Nephron progenitor cell (in vitro differentiated cells): ENCODE results near the gene ARHGAP32.

ENCODE experiments used
- DNase-seq: peaks from one replicate; pipeline ENCODE4 v3.0.0; 2021
- H3K27ac Mint-ChIP-seq: 2 replicates; pipeline ENCODE4 v1.8.0; 2021; ENCODE audit warnings: mild to moderate bottlenecking, moderate library complexity, mixed read lengths
- H3K27me3 Mint-ChIP-seq: 2 replicates; pipeline ENCODE4 v1.8.0; 2021; ENCODE audit warnings: mild to moderate bottlenecking, low read depth, mixed read lengths; ENCODE audit not compliant: poor library complexity
- H3K36me3 Mint-ChIP-seq: 2 replicates; pipeline ENCODE4 v1.8.0; 2021; ENCODE audit warnings: low read depth, mixed read lengths
- H3K4me1 Mint-ChIP-seq: 2 replicates; pipeline ENCODE4 v1.8.0; 2021; ENCODE audit warnings: mixed read lengths
- H3K4me3 Mint-ChIP-seq: 2 replicates; pipeline ENCODE4 v1.8.0; 2021; ENCODE audit warnings: mild to moderate bottlenecking, moderate library complexity, mixed read lengths
- H3K9me3 Mint-ChIP-seq: 2 replicates; pipeline ENCODE4 v1.8.0; 2021; ENCODE audit warnings: mild to moderate bottlenecking, moderate library complexity, mixed read lengths
- TF ChIP-seq, protein P1 (sequence below): fragments of 200-600 bp; sonication (generic); IDR thresholded peaks from 2 replicates; pipeline ENCODE4 v1.5.0; 2021; ENCODE audit warnings: antibody characterized with exemption

Gene ARHGAP32

DNA sequence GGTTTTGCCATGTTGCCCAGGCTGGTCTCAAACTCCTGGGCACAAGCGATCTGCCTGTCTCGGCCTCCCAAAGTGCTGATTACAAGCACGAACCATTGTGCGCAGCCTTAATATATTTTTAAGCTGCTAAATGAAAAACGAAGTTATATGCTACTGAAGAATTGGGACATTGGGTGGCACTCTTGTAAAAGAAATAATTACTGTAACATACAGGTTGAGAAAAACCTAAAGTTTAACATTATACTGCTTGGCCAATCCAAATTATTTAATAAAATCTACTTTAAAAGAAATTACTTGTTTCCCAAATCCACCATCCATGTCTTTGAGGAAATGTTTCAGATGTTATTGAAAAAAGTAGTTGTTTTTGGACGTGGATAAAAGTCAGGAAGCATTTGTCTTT lies 37.9 kb upstream of the ARHGAP32 start:
- Mint-ChIP-seq H3K4me3 (no peak overlapping the region), H3K9me3 (peaks cover 46% of the 10 kb centered on the region), H3K27ac (no peak overlapping the region), H3K27me3 (no peaks in the 10 kb centered on the region), H3K4me1 (no peaks in the 10 kb centered on the region), H3K36me3 (peaks cover 50% of the 10 kb centered on the region)
- TF ChIP-seq, protein P1, sequence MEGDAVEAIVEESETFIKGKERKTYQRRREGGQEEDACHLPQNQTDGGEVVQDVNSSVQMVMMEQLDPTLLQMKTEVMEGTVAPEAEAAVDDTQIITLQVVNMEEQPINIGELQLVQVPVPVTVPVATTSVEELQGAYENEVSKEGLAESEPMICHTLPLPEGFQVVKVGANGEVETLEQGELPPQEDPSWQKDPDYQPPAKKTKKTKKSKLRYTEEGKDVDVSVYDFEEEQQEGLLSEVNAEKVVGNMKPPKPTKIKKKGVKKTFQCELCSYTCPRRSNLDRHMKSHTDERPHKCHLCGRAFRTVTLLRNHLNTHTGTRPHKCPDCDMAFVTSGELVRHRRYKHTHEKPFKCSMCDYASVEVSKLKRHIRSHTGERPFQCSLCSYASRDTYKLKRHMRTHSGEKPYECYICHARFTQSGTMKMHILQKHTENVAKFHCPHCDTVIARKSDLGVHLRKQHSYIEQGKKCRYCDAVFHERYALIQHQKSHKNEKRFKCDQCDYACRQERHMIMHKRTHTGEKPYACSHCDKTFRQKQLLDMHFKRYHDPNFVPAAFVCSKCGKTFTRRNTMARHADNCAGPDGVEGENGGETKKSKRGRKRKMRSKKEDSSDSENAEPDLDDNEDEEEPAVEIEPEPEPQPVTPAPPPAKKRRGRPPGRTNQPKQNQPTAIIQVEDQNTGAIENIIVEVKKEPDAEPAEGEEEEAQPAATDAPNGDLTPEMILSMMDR: no peak
- DNase-seq: no peak

DNA sequence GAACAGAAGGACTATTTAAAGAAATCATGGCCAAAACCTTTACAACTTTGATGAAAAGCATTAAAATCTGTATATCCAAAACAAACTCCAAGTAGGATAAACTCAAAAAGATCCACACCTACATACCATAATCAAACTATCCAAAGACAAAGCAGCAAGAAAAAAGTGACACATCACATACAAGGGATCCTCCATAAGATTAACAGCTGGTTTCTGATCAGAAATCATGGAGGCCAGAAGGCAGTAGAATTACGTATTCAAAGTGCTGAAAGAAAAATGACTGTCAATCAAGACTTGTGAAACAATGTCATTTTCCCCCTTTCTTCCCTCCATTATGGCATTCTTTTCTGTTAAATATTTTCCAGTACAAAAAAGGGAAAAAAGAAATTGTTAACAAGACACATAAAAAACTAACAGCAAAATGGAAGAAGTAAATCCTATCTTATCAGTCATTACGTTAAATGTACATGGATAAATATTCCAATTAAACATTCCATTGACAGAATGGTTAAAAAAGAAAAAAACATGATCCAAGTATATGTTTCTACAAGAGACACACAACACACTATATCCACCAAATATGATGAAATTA lies 34.2 kb upstream of the ARHGAP32 start:
- Mint-ChIP-seq H3K4me1 (no peaks in the 10 kb centered on the region), H3K27ac (no peak overlapping the region), H3K36me3 (peaks cover 44% of the 10 kb centered on the region), H3K4me3 (no peak overlapping the region), H3K9me3 (peaks cover 39% of the 10 kb centered on the region), H3K27me3 (no peaks in the 10 kb centered on the region)
- DNase-seq: no peak
- TF ChIP-seq, protein P1: no peak

GRCh38 chr11:129225190-129225589 lies 33.1 kb upstream of the ARHGAP32 start:
- Mint-ChIP-seq H3K9me3 (peaks cover 39% of the 10 kb centered on the region), H3K27ac (no peak overlapping the region), H3K4me1 (peaks cover 1% of the 10 kb centered on the region), H3K27me3 (no peaks in the 10 kb centered on the region), H3K4me3 (no peak overlapping the region), H3K36me3 (peaks cover 44% of the 10 kb centered on the region)
- TF ChIP-seq, protein P1: no peak
- no peak for DNase-seq

DNA sequence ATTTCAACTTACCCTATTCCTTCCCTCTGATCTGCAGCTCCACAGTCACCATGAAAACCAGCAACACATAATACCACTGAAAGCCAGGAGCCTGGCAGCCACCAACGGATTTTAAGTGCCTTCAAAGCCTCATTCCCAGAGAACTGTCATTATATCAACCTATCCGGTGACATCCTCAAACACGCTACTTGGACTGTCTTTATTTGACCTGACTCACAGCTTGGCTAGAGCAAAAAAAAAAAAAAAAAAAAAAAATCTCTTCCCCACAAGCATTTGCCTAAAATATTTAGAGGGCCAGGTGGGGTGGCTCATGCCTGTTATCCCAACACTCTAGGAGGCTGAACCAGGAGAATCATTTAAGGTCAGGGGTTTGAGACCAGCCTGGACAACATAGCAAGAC lies 32.4 kb upstream of the ARHGAP32 start:
- H3K27me3 Mint-ChIP-seq: no peaks in the 10 kb centered on the region
- no peak overlapping the region for H3K4me3 Mint-ChIP-seq
- peaks cover 39% of the 10 kb centered on the region for H3K9me3 Mint-ChIP-seq
- TF ChIP-seq, protein P1: no peak
- H3K4me1 Mint-ChIP-seq: peaks cover 8% of the 10 kb centered on the region
- peaks cover 44% of the 10 kb centered on the region for H3K36me3 Mint-ChIP-seq
- no peak overlapping the region for H3K27ac Mint-ChIP-seq
- DNase-seq: no peak

DNA sequence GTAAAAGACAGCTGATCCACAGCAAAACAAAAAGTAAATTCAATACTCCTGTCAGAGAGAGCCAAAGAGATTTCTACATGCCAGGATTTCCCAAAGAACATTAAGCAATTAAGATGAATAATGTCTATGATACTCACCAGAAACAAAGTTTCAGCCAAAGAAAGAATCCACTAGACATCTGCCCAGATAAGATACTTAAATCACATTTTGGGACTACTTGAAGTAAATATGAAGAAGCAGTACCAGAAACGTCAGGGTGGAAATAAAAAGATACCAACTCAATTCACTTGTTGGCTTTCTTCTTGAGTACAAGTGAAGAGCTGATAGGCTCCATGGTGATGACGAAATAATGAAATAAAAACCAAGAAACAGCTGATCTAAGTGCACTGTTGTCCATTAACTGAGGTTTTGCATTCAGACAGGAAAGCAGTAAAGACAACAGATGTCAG lies 31.6 kb upstream of the ARHGAP32 start:
- Mint-ChIP-seq H3K9me3 (peaks cover 39% of the 10 kb centered on the region), H3K27ac (no peak overlapping the region), H3K4me1 (peaks cover 14% of the 10 kb centered on the region), H3K4me3 (no peak overlapping the region), H3K36me3 (peaks cover 44% of the 10 kb centered on the region), H3K27me3 (no peaks in the 10 kb centered on the region)
- no peak for DNase-seq
- TF ChIP-seq, protein P1: no peak

- Mint-ChIP-seq H3K4me1 (peaks cover 19% of the 10 kb centered on the region), H3K9me3 (peaks cover 35% of the 10 kb centered on the region), H3K4me3 (no peak overlapping the region), H3K27me3 (peaks cover 2% of the 10 kb centered on the region), H3K27ac (peak overlapping the region; percentile 73), H3K36me3 (peaks cover 40% of the 10 kb centered on the region)
- TF ChIP-seq, protein P1: no peak
- DNase-seq: no peak
These were observed 31.1 kb upstream of the ARHGAP32 start for GRCh38 chr11:129223260-129223659.
